Measurements from ENCODE around the gene SMAD3.

- no peak for TF ChIP-seq EP300 (IDR thresholded peaks at IDR 0.05)
- no peak for TF ChIP-seq CTCF (IDR thresholded peaks at IDR 0.05)
- TF ChIP-seq POLR2A (IDR thresholded peaks at IDR 0.05): no peak
Measured at GRCh38 chr15:67108122-67108961, 42.9 kb downstream of the SMAD3 start.

Data from suprapubic skin (tissue), 3 donors.